ENCODE measurements around the gene CCDC141.

DNA sequence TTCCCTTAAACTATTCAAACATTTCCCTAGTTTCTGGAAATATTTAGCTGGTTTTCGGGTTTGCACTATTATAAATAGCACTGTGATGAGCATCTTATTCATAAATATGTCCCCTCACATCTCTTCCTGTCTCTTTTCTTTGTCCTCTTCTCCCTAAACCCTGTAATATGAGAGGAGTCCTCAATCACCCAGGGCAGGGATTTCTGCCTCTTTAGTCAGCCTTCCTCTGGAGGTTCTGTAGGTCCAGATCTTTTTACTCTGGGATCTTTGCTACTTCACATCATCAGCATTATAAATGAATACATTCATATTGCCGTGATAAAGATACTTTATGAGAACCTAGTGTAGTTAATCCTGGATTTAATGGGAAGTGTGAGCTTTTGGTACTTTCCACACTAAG lies 154.8 kb downstream of the CCDC141 start:
- TF ChIP-seq CTCF (IDR thresholded peaks at IDR 0.05) (no peak), POLR2A (IDR thresholded peaks at IDR 0.05) (no peak), EP300 (IDR thresholded peaks at IDR 0.05) (no peak)

All from upper lobe of left lung (tissue), 4 donors.